Upper lobe of right lung (tissue), 1 donor: ENCODE results near the gene LRRC10B. TPM values are rescaled to one million over a fixed set of nuclear protein-coding genes. Genes with fewer than 3 reads are reported as not detected.

Experiments used
- ATAC-seq: fragments of 200-7000 bp; cut with Tn5 transposase; one replicate; pipeline ENCODE4 v1.9.1; 2020; ENCODE audit warnings: mild to moderate bottlenecking, moderate library complexity
- DNase-seq: peaks from one replicate; pipeline ENCODE4 v3.0.0-alpha.2; 2020
- H3K27ac ChIP-seq: fragments of 200-600 bp; one replicate; pipeline ENCODE4 v1.8.0; 2022
- H3K27me3 ChIP-seq: fragments of 200-600 bp; one replicate; pipeline ENCODE4 v1.8.0; 2022; ENCODE audit warnings: mild to moderate bottlenecking
- H3K36me3 ChIP-seq: fragments of 200-600 bp; one replicate; pipeline ENCODE4 v1.8.0; 2022
- H3K4me1 ChIP-seq: fragments of 200-600 bp; one replicate; pipeline ENCODE4 v1.8.0; 2022
- H3K4me3 ChIP-seq: fragments of 200-600 bp; one replicate; pipeline ENCODE4 v1.8.0; 2022; ENCODE audit warnings: mild to moderate bottlenecking
- H3K9me3 ChIP-seq: fragments of 200-600 bp; one replicate; pipeline ENCODE4 v1.8.0; 2022
- CTCF ChIP-seq: fragments of 200-600 bp; IDR thresholded peaks from one replicate; pipeline ENCODE4 v1.8.0; 2022; ENCODE audit warnings: antibody characterized with exemption
- intact Hi-C: fragments of 100-400 bp; cut with DNase I; formaldehyde crosslinking; loops from one replicate; pipeline ENCODE4 v1.11.0; 2022
- total RNA-seq: library from RNA; stranded (reverse); fragmentation: NEBNext Ultra II Directional; extraction: Animal tissue kit (Norgen Biotek cat#: 25700); gene quantifications from one replicate; pipeline ENCODE4 v1.2.1, GENCODE V29; 2021
- donor health status: DM: no; HTN: yes; CAD: no; lungs with severe emphysema.

Gene LRRC10B
- total RNA-seq, 1 donor from 2014 or later: 0.29 TPM

- no peak for DNase-seq
- ATAC-seq: no peak
- Histone ChIP-seq H3K9me3 (no peaks in the 10 kb centered on the region), H3K4me1 (peaks cover 18% of the 10 kb centered on the region), H3K36me3 (no peaks in the 10 kb centered on the region), H3K27ac (no peak overlapping the region), H3K4me3 (no peak overlapping the region), H3K27me3 (peaks cover 48% of the 10 kb centered on the region)
- intact Hi-C loops: no loop called here
- no peak for TF ChIP-seq CTCF
Observed at GRCh38 chr11:61507012-61507768, 1.4 kb upstream of the LRRC10B start.

- DNase-seq (peak; percentile 86), ATAC-seq (peak; percentile 89)
- Histone ChIP-seq H3K36me3 (no peaks in the 10 kb centered on the region), H3K27ac (no peak overlapping the region), H3K27me3 (peaks cover 48% of the 10 kb centered on the region), H3K9me3 (no peaks in the 10 kb centered on the region), H3K4me1 (peaks cover 18% of the 10 kb centered on the region), H3K4me3 (peak overlapping the region; percentile 28)
- intact Hi-C loops: loop anchor here (10.0 kb wide), 1 partner anchor 1075 kb away; no protein-coding TSS in a partner anchor
- TF ChIP-seq CTCF: peak; percentile 60
Observed at GRCh38 chr11:61509043-61510029, 787 bp downstream of the LRRC10B start.

- Histone ChIP-seq H3K27ac (no peak overlapping the region), H3K9me3 (no peaks in the 10 kb centered on the region), H3K36me3 (no peaks in the 10 kb centered on the region), H3K4me3 (no peak overlapping the region), H3K27me3 (peaks cover 48% of the 10 kb centered on the region), H3K4me1 (peaks cover 18% of the 10 kb centered on the region)
- intact Hi-C loops: loop anchor here (10.0 kb wide), 1 partner anchor 1074 kb away; no protein-coding TSS in a partner anchor
- DNase-seq (no peak), ATAC-seq (no peak)
- TF ChIP-seq CTCF: no peak
Observed at GRCh38 chr11:61510166-61510919, 1.8 kb downstream of the LRRC10B start.

- H3K4me1 ChIP-seq: peaks cover 18% of the 10 kb centered on the region
- H3K27ac ChIP-seq: no peak overlapping the region
- H3K9me3 ChIP-seq: no peaks in the 10 kb centered on the region
- no peak overlapping the region for H3K4me3 ChIP-seq
- no peak for DNase-seq
- no peak for ATAC-seq
- no peaks in the 10 kb centered on the region for H3K36me3 ChIP-seq
- peaks cover 48% of the 10 kb centered on the region for H3K27me3 ChIP-seq
- intact Hi-C loops: loop anchor here (10.0 kb wide), 1 partner anchor 1074 kb away; no protein-coding TSS in a partner anchor
- TF ChIP-seq CTCF: no peak
Observed at GRCh38 chr11:61510974-61511373, 2.4 kb downstream of the LRRC10B start.

- DNase-seq (no peak), ATAC-seq (no peak)
- peaks cover 20% of the 10 kb centered on the region for H3K4me1 ChIP-seq
- H3K27me3 ChIP-seq: peaks cover 46% of the 10 kb centered on the region
- intact Hi-C loops: loop anchor here (10.0 kb wide), 1 partner anchor 1073 kb away; no protein-coding TSS in a partner anchor
- no peaks in the 10 kb centered on the region for H3K9me3 ChIP-seq
- no peaks in the 10 kb centered on the region for H3K36me3 ChIP-seq
- no peak overlapping the region for H3K27ac ChIP-seq
- TF ChIP-seq CTCF: no peak
- no peak overlapping the region for H3K4me3 ChIP-seq
Observed at GRCh38 chr11:61511383-61511782, 2.8 kb downstream of the LRRC10B start.
